Adipocyte (in vitro differentiated cells): ENCODE measurements around the gene PBRM1.

ENCODE experiments used
- DNase-seq: peaks from one replicate; pipeline ENCODE4 v3.0.0-alpha.2; 2015; ENCODE audit warnings: low read depth
- H3K27me3 ChIP-seq: replicated peaks from 2 replicates; pipeline ENCODE4 v1.7.0; 2013; ENCODE audit warnings: mild to moderate bottlenecking, low read length, moderate library complexity; ENCODE audit not compliant: control insufficient read depth, insufficient read depth
- H3K36me3 ChIP-seq: 2 replicates; pipeline ENCODE4 v1.7.0; 2013; ENCODE audit warnings: low read length, mild to moderate bottlenecking, moderate library complexity; ENCODE audit not compliant: control insufficient read depth, insufficient read depth, severe bottlenecking
- H3K4me1 ChIP-seq: 2 replicates; pipeline ENCODE4 v1.7.0; 2013; ENCODE audit warnings: mild to moderate bottlenecking, low read length, moderate library complexity; ENCODE audit not compliant: control insufficient read depth, insufficient read depth
- H3K4me3 ChIP-seq: 2 replicates; pipeline ENCODE4 v1.7.0; 2013; ENCODE audit warnings: mild to moderate bottlenecking, low read length, moderate library complexity
- H3K9ac ChIP-seq: 2 replicates; pipeline ENCODE4 v1.7.0; 2013; ENCODE audit warnings: mild to moderate bottlenecking, low read length, moderate library complexity
- H3K9me3 ChIP-seq: 2 replicates; pipeline ENCODE4 v1.7.0; 2013; ENCODE audit warnings: mild to moderate bottlenecking, low read length, moderate library complexity; ENCODE audit not compliant: control insufficient read depth

The PBRM1 gene

DNA sequence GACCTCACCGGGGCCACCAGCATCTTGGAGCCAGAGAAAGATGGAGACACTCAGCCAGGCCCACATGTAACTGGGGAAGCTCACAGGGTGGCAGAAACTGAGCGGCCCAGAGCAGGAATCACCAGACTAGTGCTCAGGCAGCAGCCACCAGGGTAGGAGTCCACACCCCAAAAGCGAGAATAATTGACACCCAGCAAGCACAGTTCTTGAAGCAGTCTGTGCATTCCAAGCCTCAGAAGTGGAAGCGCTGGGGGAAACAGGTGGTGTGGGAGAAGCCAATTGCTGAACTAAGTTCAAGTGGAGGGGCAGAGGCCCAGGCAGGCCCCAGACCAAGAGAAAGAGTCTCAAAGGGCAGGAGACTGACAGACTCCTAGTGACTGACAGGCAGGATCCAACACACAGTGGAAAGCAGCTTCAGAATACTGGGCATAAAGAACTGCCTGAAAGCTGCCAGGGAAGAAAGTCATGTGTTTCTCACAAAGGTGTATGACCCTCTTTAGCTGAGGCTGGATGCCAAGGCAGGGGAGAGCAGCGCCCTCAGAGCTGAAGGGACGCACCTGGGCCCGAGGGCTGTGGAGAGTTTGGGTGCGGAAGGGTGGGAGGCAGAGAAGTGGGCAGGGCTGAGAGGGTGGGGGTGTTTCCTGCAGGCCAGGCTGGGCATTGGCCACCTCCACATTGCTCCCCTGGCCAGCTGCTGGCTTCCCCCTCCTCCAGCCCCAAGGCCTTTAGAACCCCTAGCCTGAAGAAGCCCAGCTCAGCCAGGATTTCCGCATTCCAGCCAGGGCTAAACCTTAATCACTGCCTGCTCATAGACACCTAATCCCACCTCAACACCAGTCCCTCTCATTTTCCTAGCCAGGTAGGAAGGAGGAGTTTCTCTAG lies 159.8 kb downstream of the PBRM1 start:
- Histone ChIP-seq H3K4me3 (no peak overlapping the region), H3K27me3 (no peaks in the 10 kb centered on the region), H3K4me1 (peaks cover 27% of the 10 kb centered on the region), H3K36me3 (peaks cover 30% of the 10 kb centered on the region), H3K9me3 (no peaks in the 10 kb centered on the region), H3K9ac (no peak overlapping the region)
- no peak for DNase-seq

GRCh38 chr3:52524752-52525679 lies 160.7 kb downstream of the PBRM1 start:
- DNase-seq = no peak
- Histone ChIP-seq H3K9ac (no peak overlapping the region), H3K36me3 (peaks cover 30% of the 10 kb centered on the region), H3K4me1 (peaks cover 19% of the 10 kb centered on the region), H3K9me3 (no peaks in the 10 kb centered on the region), H3K4me3 (no peak overlapping the region), H3K27me3 (no peaks in the 10 kb centered on the region)

DNA sequence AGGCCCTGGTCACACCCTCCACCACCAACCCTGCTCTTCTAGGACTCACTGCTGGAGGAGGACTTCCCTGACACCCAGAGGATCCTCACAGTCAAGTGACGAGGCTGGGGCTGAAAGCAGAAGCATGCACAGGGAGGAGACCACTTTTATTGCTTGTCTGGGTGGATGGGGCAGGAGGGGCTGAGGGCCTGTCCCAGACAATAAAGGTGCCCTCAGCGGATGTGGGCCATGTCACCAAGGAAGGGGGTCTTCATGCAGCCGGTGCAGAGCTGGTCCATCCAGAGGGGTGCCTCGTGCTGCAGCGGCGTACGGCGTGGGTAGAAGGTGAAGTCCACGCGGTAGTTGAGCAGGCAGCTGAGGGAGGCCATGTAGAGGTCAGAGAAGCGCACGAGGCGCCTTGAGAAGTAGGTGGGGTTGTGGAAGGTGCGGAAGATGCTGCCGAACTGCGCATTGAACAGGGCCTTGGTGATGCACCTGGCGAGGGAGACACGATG lies 161.4 kb downstream of the PBRM1 start:
- H3K27me3 ChIP-seq = no peaks in the 10 kb centered on the region
- peaks cover 12% of the 10 kb centered on the region for H3K4me1 ChIP-seq
- no peak overlapping the region for H3K9ac ChIP-seq
- H3K36me3 ChIP-seq = peaks cover 30% of the 10 kb centered on the region
- H3K9me3 ChIP-seq = no peaks in the 10 kb centered on the region
- DNase-seq = no peak
- H3K4me3 ChIP-seq = no peak overlapping the region

DNA sequence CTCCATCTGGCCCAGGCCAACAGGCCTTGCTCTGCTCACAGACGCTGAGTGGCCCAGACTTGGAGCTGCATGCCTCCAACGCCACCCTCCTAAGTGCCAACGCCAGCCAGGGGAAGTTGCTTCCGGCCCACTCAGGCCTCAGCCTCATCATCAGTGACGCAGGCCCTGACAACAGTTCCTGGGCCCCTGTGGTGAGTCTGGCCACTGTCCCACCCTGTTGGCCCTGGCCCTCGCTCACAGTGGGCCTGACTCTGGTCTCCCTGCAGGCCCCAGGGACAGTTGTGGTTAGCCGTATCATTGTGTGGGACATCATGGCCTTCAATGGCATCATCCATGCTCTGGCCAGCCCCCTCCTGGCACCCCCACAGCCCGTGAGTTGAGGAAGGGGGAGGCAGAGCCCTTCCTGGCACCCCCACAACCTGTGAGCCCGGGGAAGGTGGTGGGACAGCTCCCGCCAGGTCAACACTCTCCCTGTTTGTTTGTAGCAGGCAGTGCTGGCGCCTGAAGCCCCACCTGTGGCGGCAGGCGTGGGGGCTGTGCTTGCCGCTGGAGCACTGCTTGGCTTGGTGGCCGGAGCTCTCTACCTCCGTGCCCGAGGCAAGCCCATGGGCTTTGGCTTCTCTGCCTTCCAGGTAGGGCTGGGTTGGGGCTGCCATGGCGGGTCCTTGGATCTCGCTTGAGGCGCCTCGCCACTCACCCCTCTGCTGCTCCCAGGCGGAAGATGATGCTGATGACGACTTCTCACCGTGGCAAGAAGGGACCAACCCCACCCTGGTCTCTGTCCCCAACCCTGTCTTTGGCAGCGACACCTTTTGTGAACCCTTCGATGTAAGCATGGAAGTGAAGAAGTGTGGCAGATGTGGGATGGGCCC lies 162.1 kb downstream of the PBRM1 start:
- Histone ChIP-seq H3K9me3 (no peaks in the 10 kb centered on the region), H3K4me1 (peaks cover 11% of the 10 kb centered on the region), H3K4me3 (no peak overlapping the region), H3K9ac (no peak overlapping the region), H3K27me3 (no peaks in the 10 kb centered on the region), H3K36me3 (peaks cover 25% of the 10 kb centered on the region)
- no peak for DNase-seq

DNA sequence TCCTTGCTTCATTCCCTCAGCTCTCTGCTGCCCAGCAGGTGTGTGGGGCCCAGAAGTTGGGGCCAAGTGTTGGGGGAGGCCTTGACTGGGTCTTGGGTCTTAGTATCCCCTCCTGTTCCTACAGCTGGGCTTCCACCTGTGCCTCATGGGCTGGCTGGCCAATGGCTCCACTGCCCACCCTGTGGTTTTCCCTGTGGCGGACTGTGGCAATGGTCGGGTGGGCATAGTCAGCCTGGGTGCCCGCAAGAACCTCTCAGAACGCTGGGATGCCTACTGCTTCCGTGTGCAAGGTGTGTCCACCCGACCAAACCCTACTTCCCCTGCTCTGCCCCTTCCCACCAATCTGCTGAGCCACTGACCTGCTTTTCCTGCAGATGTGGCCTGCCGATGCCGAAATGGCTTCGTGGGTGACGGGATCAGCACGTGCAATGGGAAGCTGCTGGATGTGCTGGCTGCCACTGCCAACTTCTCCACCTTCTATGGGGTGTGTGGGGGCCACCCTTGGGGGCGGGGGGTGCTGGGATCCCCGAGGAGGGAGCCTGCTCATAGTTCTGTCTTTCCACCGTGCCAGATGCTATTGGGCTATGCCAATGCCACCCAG lies 163.0 kb downstream of the PBRM1 start:
- Histone ChIP-seq H3K27me3 (peaks cover 8% of the 10 kb centered on the region), H3K4me3 (no peak overlapping the region), H3K4me1 (peaks cover 11% of the 10 kb centered on the region), H3K36me3 (peaks cover 19% of the 10 kb centered on the region), H3K9ac (no peak overlapping the region), H3K9me3 (no peaks in the 10 kb centered on the region)
- DNase-seq = no peak

GRCh38 chr3:52521881-52522650 lies 163.6 kb downstream of the PBRM1 start:
- DNase-seq = no peak
- H3K4me3 ChIP-seq = no peak overlapping the region
- peaks cover 8% of the 10 kb centered on the region for H3K27me3 ChIP-seq
- peaks cover 12% of the 10 kb centered on the region for H3K36me3 ChIP-seq
- no peaks in the 10 kb centered on the region for H3K9me3 ChIP-seq
- H3K4me1 ChIP-seq = peaks cover 8% of the 10 kb centered on the region
- no peak overlapping the region for H3K9ac ChIP-seq

- no peak overlapping the region for H3K4me3 ChIP-seq
- H3K9ac ChIP-seq = no peak overlapping the region
- peaks cover 2% of the 10 kb centered on the region for H3K4me1 ChIP-seq
- H3K27me3 ChIP-seq = peaks cover 8% of the 10 kb centered on the region
- H3K9me3 ChIP-seq = no peaks in the 10 kb centered on the region
- DNase-seq = no peak
- peaks cover 10% of the 10 kb centered on the region for H3K36me3 ChIP-seq
Measured at GRCh38 chr3:52521488-52521824, 164.3 kb downstream of the PBRM1 start.

- H3K27me3 ChIP-seq = peaks cover 8% of the 10 kb centered on the region
- DNase-seq = no peak
- peaks cover 10% of the 10 kb centered on the region for H3K36me3 ChIP-seq
Measured at GRCh38 chr3:52520716-52521487, 164.8 kb downstream of the PBRM1 start.

DNA sequence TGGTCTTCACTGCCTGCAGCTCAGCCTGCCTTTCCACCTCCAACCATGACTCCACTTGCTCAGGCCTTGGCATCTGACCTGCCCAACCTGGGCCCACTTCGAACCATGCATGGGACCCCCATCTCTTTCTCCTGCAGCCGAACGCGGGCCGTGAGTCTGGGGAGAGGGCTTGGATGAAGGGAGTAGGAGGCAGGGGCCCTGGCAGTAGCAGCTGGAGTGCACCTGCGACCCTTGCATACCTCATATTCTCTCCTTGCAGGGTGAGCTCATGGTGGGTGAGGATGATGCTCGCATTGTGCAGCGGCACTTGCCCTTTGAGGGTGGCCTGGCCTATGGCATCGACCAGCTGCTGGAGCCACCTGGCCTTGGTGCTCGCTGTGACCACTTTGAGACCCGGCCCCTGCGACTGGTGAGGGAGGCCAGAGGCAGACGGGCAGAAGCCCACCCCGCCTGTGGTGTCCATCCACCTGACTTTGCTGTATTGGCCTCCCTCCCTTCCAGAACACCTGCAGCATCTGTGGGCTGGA lies 165.5 kb downstream of the PBRM1 start:
- H3K9ac ChIP-seq = no peak overlapping the region
- no peak for DNase-seq
- H3K27me3 ChIP-seq = peaks cover 8% of the 10 kb centered on the region
- H3K4me1 ChIP-seq = no peaks in the 10 kb centered on the region
- H3K9me3 ChIP-seq = no peaks in the 10 kb centered on the region
- peaks cover 10% of the 10 kb centered on the region for H3K36me3 ChIP-seq
- no peak overlapping the region for H3K4me3 ChIP-seq

More at GRCh38 chr3:52520716-52521487, 164.8 kb downstream of the PBRM1 start:
- H3K9ac ChIP-seq = no peak overlapping the region
- H3K4me1 ChIP-seq = no peaks in the 10 kb centered on the region
- H3K9me3 ChIP-seq = no peaks in the 10 kb centered on the region
- H3K4me3 ChIP-seq = no peak overlapping the region
